ENCODE results near the gene BCAS3.

The BCAS3 gene

DNA sequence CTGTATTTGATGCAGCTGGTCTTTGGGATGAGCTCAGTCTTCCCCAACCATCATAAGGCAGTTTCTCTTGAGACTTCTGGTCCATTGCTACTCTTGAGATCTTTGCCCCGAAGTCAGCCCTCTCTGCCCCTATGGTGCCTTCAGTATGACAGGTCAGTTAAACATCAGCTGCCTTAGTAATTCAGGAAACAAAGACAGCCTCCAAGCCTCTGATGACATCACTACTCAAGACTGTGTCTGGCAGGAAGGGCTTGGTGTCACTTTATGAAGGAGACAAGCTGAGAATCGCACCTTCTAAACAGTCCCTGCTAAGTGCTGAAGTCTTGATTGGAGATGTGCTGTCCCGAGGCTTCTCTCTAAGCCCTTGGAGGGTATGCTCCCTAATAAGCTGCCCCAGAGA, 617.1 kb downstream of the BCAS3 start:
- TF ChIP-seq, protein P1, sequence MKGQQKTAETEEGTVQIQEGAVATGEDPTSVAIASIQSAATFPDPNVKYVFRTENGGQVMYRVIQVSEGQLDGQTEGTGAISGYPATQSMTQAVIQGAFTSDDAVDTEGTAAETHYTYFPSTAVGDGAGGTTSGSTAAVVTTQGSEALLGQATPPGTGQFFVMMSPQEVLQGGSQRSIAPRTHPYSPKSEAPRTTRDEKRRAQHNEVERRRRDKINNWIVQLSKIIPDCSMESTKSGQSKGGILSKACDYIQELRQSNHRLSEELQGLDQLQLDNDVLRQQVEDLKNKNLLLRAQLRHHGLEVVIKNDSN (IDR thresholded peaks at IDR 0.05): no peak
- TF ChIP-seq RAD21 (IDR thresholded peaks at IDR 0.05; ENCODE audit: low read depth) (no peak), FOXM1 (IDR thresholded peaks at IDR 0.05; ENCODE audit: borderline replicate concordance, low read depth) (no peak), TCF12 (IDR thresholded peaks at IDR 0.05; ENCODE audit: low read depth) (no peak), TAF1 (IDR thresholded peaks at IDR 0.05; ENCODE audit: low read depth) (no peak), YY1 (IDR thresholded peaks at IDR 0.05; ENCODE audit: low read depth) (no peak), TEAD4 (IDR thresholded peaks at IDR 0.05) (no peak), ZBTB7A (IDR thresholded peaks at IDR 0.05; ENCODE audit: low read depth) (no peak), CREB1 (IDR thresholded peaks at IDR 0.05; ENCODE audit: low read depth) (no peak), CEBPB (IDR thresholded peaks at IDR 0.05) (no peak), EGR1 (IDR thresholded peaks at IDR 0.05) (no peak), NFIC (IDR thresholded peaks at IDR 0.05) (no peak), EP300 (IDR thresholded peaks at IDR 0.05; ENCODE audit: borderline replicate concordance) (no peak)
- TF ChIP-seq, protein P2, sequence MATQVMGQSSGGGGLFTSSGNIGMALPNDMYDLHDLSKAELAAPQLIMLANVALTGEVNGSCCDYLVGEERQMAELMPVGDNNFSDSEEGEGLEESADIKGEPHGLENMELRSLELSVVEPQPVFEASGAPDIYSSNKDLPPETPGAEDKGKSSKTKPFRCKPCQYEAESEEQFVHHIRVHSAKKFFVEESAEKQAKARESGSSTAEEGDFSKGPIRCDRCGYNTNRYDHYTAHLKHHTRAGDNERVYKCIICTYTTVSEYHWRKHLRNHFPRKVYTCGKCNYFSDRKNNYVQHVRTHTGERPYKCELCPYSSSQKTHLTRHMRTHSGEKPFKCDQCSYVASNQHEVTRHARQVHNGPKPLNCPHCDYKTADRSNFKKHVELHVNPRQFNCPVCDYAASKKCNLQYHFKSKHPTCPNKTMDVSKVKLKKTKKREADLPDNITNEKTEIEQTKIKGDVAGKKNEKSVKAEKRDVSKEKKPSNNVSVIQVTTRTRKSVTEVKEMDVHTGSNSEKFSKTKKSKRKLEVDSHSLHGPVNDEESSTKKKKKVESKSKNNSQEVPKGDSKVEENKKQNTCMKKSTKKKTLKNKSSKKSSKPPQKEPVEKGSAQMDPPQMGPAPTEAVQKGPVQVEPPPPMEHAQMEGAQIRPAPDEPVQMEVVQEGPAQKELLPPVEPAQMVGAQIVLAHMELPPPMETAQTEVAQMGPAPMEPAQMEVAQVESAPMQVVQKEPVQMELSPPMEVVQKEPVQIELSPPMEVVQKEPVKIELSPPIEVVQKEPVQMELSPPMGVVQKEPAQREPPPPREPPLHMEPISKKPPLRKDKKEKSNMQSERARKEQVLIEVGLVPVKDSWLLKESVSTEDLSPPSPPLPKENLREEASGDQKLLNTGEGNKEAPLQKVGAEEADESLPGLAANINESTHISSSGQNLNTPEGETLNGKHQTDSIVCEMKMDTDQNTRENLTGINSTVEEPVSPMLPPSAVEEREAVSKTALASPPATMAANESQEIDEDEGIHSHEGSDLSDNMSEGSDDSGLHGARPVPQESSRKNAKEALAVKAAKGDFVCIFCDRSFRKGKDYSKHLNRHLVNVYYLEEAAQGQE (IDR thresholded peaks at IDR 0.05; ENCODE audit: low read depth): no peak
- TF ChIP-seq, protein P3, sequence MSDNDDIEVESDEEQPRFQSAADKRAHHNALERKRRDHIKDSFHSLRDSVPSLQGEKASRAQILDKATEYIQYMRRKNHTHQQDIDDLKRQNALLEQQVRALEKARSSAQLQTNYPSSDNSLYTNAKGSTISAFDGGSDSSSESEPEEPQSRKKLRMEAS (IDR thresholded peaks at IDR 0.05): no peak

DNA sequence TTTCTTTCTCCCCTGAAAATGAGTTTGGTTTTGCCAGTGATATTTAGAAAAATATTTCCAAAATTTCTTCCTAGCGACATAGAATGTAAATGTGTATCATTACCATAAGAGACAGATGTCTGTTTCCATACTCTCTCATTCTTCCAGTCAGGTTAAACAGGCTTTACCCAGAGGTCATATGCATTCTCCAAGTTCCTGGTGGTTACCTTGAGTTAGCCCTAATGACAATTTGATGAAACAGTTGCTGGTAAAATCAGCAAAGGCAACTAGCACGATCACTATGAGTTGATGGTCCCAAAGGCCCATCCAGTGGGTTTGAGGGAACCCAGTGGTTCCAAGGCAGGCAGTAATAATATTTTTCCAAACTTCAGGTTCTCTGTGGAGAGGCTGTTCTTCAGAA, 618.4 kb downstream of the BCAS3 start:
- TF ChIP-seq TCF12 (IDR thresholded peaks at IDR 0.05; ENCODE audit: low read depth) (no peak), CREB1 (IDR thresholded peaks at IDR 0.05; ENCODE audit: low read depth) (no peak), ZBTB7A (IDR thresholded peaks at IDR 0.05; ENCODE audit: low read depth) (no peak), TEAD4 (IDR thresholded peaks at IDR 0.05) (no peak), FOXM1 (IDR thresholded peaks at IDR 0.05; ENCODE audit: borderline replicate concordance, low read depth) (no peak), RAD21 (IDR thresholded peaks at IDR 0.05; ENCODE audit: low read depth) (no peak), TAF1 (IDR thresholded peaks at IDR 0.05; ENCODE audit: low read depth) (no peak), CEBPB (IDR thresholded peaks at IDR 0.05) (no peak), EGR1 (IDR thresholded peaks at IDR 0.05) (no peak), EP300 (IDR thresholded peaks at IDR 0.05; ENCODE audit: borderline replicate concordance) (no peak), NFIC (IDR thresholded peaks at IDR 0.05) (no peak), YY1 (IDR thresholded peaks at IDR 0.05; ENCODE audit: low read depth) (no peak)
- TF ChIP-seq, protein P1 (IDR thresholded peaks at IDR 0.05): no peak
- TF ChIP-seq, protein P3 (IDR thresholded peaks at IDR 0.05): no peak
- TF ChIP-seq, protein P2 (IDR thresholded peaks at IDR 0.05; ENCODE audit: low read depth): no peak

DNA sequence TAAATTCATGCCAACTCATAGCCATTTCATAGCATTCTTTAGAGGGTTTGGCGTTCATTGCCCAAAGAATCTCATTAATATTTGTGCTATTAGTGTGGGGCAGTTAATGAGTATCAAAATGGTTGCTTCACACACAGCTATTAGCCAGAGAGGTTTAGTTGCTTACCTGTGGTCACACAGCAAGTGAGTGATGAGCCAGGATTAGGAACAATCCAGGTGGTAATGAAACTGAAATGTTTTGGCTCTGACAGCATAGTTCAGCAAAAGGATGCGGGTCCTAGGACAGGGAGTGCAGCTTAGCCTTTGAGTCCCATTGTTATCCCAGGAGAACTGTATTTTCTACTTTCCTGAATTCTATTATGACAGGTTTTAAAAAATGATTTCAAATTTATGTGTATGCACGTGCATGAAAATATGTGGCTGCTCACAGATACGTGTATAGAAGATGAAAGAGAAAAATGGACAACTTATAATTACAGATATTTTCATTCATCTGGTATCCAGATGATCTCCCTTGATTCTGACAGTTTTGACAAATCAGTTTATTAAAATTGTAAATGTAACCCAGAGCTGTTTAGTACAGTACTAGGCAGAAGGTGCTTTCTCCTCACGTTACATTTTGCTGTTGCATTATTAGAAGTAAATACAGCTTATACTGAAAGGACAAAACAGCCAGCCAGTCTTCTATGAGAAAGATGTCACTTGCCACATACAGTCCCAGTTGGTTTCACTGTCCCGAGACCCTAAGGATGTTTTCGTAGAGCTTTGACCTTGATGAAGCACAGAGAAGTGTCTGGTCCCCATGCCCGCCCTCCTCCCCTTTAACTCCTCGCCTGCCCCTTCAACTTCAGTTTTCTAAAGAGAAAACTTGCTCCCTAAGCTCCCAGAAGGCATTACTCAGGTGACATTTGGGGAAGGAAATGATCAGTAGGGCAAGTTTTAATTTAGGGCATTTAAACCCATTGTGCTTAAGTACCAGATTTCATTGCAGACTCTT, 622.2 kb downstream of the BCAS3 start:
- TF ChIP-seq TAF1 (IDR thresholded peaks at IDR 0.05; ENCODE audit: low read depth): no peak
- no peak for TF ChIP-seq ZBTB7A (IDR thresholded peaks at IDR 0.05; ENCODE audit: low read depth)
- TF ChIP-seq YY1 (IDR thresholded peaks at IDR 0.05; ENCODE audit: low read depth): no peak
- TF ChIP-seq, protein P1 (IDR thresholded peaks at IDR 0.05): no peak
- TF ChIP-seq TCF12 (IDR thresholded peaks at IDR 0.05; ENCODE audit: low read depth): no peak
- TF ChIP-seq RAD21 (IDR thresholded peaks at IDR 0.05; ENCODE audit: low read depth): no peak
- TF ChIP-seq, protein P2 (IDR thresholded peaks at IDR 0.05; ENCODE audit: low read depth): no peak
- TF ChIP-seq CREB1 (IDR thresholded peaks at IDR 0.05; ENCODE audit: low read depth): no peak
- TF ChIP-seq EGR1 (IDR thresholded peaks at IDR 0.05): no peak

All from Ishikawa (cell line).